Cardiac muscle cell (in vitro differentiated cells and primary cell): Measurements from ENCODE around the gene UCK2. TPM values are rescaled to one million over a fixed set of nuclear protein-coding genes. Genes with fewer than 3 reads are reported as not detected.

ENCODE experiments used
- DNase-seq, 2 donors: peaks; one replicate each; pipeline versions ENCODE4 v3.0.0 to v3.0.0-alpha.2; 2010 to 2017; ENCODE audit warnings: low read depth in 1 of 2, low spot score in 1 of 2
- H3K27ac ChIP-seq: fragments of 200-600 bp; sonication (generic); 2 replicates; pipeline ENCODE4 v1.5.1; 2016
- H3K27me3 ChIP-seq: fragments of 200-600 bp; sonication (generic); 2 replicates; pipeline ENCODE4 v1.6.0; 2016; ENCODE audit warnings: control low read depth
- H3K36me3 ChIP-seq: fragments of 200-600 bp; sonication (generic); 2 replicates; pipeline ENCODE4 v1.5.1; 2016; ENCODE audit warnings: control low read depth
- H3K4me1 ChIP-seq: fragments of 200-600 bp; sonication (generic); 2 replicates; pipeline ENCODE4 v1.8.1; 2017; ENCODE audit warnings: low read depth, mild to moderate bottlenecking, mixed run types
- H3K4me3 ChIP-seq: fragments of 200-600 bp; sonication (generic); 2 replicates; pipeline ENCODE4 v1.5.1; 2016; ENCODE audit warnings: mild to moderate bottlenecking
- H3K9me3 ChIP-seq: fragments of 200-600 bp; sonication (generic); 2 replicates; pipeline ENCODE4 v1.5.1; 2017; ENCODE audit warnings: low read depth, mild to moderate bottlenecking, control low read depth
- CTCF ChIP-seq: IDR thresholded peaks from 2 replicates; pipeline ENCODE4 v1.5.1; 2012; ENCODE audit warnings: low read depth, mild to moderate bottlenecking, low read length
- polyA plus RNA-seq: library from polyadenylated mRNA; unstranded; fragments of >200 nt; fragmentation: Nextera tagmentation; extraction: Ambion mirVana; gene quantifications from 2 replicates; pipeline ENCODE4 v1.2.1, GENCODE V29; 2016
- total RNA-seq: library from RNA; depleted of rRNA; stranded (reverse); fragments of >200 nt; gene quantifications from 2 replicates; pipeline ENCODE4 v1.2.3, GENCODE V29; 2016

UCK2 gene
- total and polyA plus RNA-seq, 2 experiments from 2014 or later = 19.0 to 29.6 TPM

- no peaks in the 10 kb centered on the region for H3K36me3 ChIP-seq
- no peaks in the 10 kb centered on the region for H3K27me3 ChIP-seq
- H3K4me1 ChIP-seq = peaks cover 5% of the 10 kb centered on the region
- H3K4me3 ChIP-seq = no peak overlapping the region
- no peaks in the 10 kb centered on the region for H3K9me3 ChIP-seq
- H3K27ac ChIP-seq = no peak overlapping the region
- TF ChIP-seq CTCF = no peak
- DNase-seq = no peak
Measured at GRCh38 chr1:165887877-165888551, 60.6 kb downstream of the UCK2 start.

DNA sequence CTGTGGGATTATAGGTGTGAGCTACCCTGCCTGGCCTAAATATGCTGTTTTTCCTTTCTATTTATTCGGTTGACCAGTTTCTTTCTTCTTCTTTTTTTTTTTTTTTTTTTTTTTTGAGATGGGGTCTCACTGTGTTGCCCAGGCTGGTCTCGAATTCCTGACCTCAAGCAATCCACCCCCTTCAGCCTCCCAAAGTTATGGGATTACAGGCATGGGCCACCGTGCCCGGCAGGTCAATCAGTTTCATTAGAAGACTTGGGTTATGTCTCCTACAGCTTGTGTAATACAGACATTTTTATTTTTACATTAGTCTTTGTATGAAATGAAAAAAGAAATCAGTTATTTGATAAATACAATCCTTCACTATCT is 61.1 kb downstream of the UCK2 start:
- H3K27ac ChIP-seq = no peak overlapping the region
- H3K36me3 ChIP-seq = no peaks in the 10 kb centered on the region
- no peak for DNase-seq
- no peaks in the 10 kb centered on the region for H3K9me3 ChIP-seq
- H3K4me3 ChIP-seq = no peak overlapping the region
- TF ChIP-seq CTCF = no peak
- H3K27me3 ChIP-seq = no peaks in the 10 kb centered on the region
- peaks cover 5% of the 10 kb centered on the region for H3K4me1 ChIP-seq

GRCh38 chr1:165890684-165891083 is 63.3 kb downstream of the UCK2 start:
- peaks cover 3% of the 10 kb centered on the region for H3K4me1 ChIP-seq
- no peaks in the 10 kb centered on the region for H3K36me3 ChIP-seq
- no peak overlapping the region for H3K27ac ChIP-seq
- H3K9me3 ChIP-seq = no peaks in the 10 kb centered on the region
- DNase-seq = peak in 1 of 2 donors; percentile 70
- TF ChIP-seq CTCF = no peak
- no peaks in the 10 kb centered on the region for H3K27me3 ChIP-seq
- no peak overlapping the region for H3K4me3 ChIP-seq

GRCh38 chr1:165891111-165891860 is 63.9 kb downstream of the UCK2 start:
- Histone ChIP-seq H3K4me3 (no peak overlapping the region), H3K36me3 (no peaks in the 10 kb centered on the region), H3K9me3 (no peaks in the 10 kb centered on the region), H3K27me3 (no peaks in the 10 kb centered on the region), H3K4me1 (peaks cover 3% of the 10 kb centered on the region), H3K27ac (no peak overlapping the region)
- no peak for DNase-seq
- TF ChIP-seq CTCF = no peak

DNA sequence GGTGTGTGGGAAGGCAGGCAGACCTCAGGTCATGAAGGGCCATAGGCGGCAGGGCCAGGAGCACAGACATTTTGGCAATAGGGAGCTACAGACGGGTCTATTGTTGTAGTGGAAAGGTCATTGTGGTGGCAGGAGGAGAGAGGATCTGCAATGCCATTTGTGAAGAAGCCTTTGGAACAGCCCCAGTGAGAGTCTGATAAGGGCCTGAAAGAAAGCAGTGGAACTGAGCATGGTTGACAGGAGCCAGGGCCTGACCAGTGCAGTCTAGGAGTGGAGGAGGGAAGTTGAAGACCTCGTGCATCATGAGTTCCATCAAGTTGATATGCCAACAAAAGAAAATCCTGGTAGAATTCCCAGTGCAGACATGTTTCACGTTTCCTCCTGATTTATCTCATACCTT is 65.5 kb downstream of the UCK2 start:
- Histone ChIP-seq H3K36me3 (no peaks in the 10 kb centered on the region), H3K4me1 (peaks cover 16% of the 10 kb centered on the region), H3K4me3 (no peak overlapping the region), H3K27me3 (no peaks in the 10 kb centered on the region), H3K9me3 (no peaks in the 10 kb centered on the region), H3K27ac (no peak overlapping the region)
- DNase-seq = no peak
- no peak for TF ChIP-seq CTCF
